Esophagus muscularis mucosa (tissue), 4 donors: ENCODE data around the gene ARID2. TPM values are rescaled to one million over a fixed set of nuclear protein-coding genes. Genes with fewer than 3 reads are reported as not detected.

Source experiments
- DNase-seq: peaks from one replicate; pipeline ENCODE4 v3.0.0-alpha.2; 2017; ENCODE audit errors: extremely low spot score
- H3K27ac ChIP-seq, 4 donors: fragments of 200-600 bp; sonication (generic); replicated peaks in 1 of 4; 1 replicate in 3 of 4; 2 replicates in 1 of 4; pipeline ENCODE4 v1.5.1; 2016 to 2019; ENCODE audit warnings: mild to moderate bottlenecking in 1 of 4
- H3K27me3 ChIP-seq, 4 donors: fragments of 200-600 bp; sonication (generic); one replicate each; pipeline versions ENCODE4 v1.5.1 to v1.6.0; 2016 to 2019
- H3K36me3 ChIP-seq, 4 donors: fragments of 200-600 bp; sonication (generic); one replicate each; pipeline ENCODE4 v1.5.1; 2016 to 2019
- H3K4me1 ChIP-seq, 4 donors: fragments of 200-600 bp; sonication (generic); one replicate each; pipeline ENCODE4 v1.5.1; 2016 to 2019
- H3K4me3 ChIP-seq, 4 donors: fragments of 200-600 bp; sonication (generic); 1 replicate in 2 of 4; 2 replicates in 2 of 4; pipeline ENCODE4 v1.5.1; 2016 to 2019; ENCODE audit warnings: mild to moderate bottlenecking in 4 of 4, moderate library complexity in 1 of 4
- H3K9me3 ChIP-seq, 4 donors: fragments of 200-600 bp; sonication (generic); 1 replicate in 3 of 4; 2 replicates in 1 of 4; pipeline ENCODE4 v1.5.1; 2016 to 2019
- EP300 ChIP-seq: sonication (generic); formaldehyde crosslinking; IDR thresholded peaks from one replicate; pipeline ENCODE4 v1.6.1; 2017; ENCODE audit warnings: antibody characterized with exemption
- POLR2A ChIP-seq: fragments of 450-650 bp; IDR thresholded peaks from one replicate; pipeline ENCODE4 v1.6.1; 2017; ENCODE audit warnings: antibody characterized with exemption, moderate library complexity, mild to moderate bottlenecking, low read depth
- POLR2AphosphoS5 ChIP-seq, 2 donors: sonication (generic); formaldehyde crosslinking; IDR thresholded peaks; one replicate each; pipeline ENCODE4 v1.6.1; 2017; ENCODE audit warnings: antibody characterized with exemption in 2 of 2
- WGBS: methylation state at CpG from one replicate; pipeline ENCODE4 v1.1.5; 2018; 5-methylcytosine and 5-hydroxymethylcytosine counted together
- intact Hi-C: fragments of 100-400 bp; cut with DNase I; formaldehyde crosslinking; loops from one replicate; pipeline ENCODE4 v1.15.1; 2023
- total RNA-seq, 4 donors: library from RNA; depleted of rRNA; stranded (reverse); fragments of >200 nt; gene quantifications; one replicate each; pipeline versions ENCODE4 v1.1.0 to v1.2.1, GENCODE V29; 2016
- TF ChIP-seq, protein P1 (sequence below), 3 experiments: fragments of 200-600 bp in 2 of 3; fragments of 450-650 bp in 1 of 3; sonication (generic) in 2 of 3; IDR thresholded peaks; one replicate each; pipeline ENCODE4 v1.5.1; 2017 to 2019; ENCODE audit warnings: antibody characterized with exemption in 3 of 3, mild to moderate bottlenecking in 2 of 3, moderate library complexity in 1 of 3

ARID2 gene
- total RNA-seq, 4 donors from 2014 or later, result 24.0 to 45.3 (median 33.0) TPM

DNA sequence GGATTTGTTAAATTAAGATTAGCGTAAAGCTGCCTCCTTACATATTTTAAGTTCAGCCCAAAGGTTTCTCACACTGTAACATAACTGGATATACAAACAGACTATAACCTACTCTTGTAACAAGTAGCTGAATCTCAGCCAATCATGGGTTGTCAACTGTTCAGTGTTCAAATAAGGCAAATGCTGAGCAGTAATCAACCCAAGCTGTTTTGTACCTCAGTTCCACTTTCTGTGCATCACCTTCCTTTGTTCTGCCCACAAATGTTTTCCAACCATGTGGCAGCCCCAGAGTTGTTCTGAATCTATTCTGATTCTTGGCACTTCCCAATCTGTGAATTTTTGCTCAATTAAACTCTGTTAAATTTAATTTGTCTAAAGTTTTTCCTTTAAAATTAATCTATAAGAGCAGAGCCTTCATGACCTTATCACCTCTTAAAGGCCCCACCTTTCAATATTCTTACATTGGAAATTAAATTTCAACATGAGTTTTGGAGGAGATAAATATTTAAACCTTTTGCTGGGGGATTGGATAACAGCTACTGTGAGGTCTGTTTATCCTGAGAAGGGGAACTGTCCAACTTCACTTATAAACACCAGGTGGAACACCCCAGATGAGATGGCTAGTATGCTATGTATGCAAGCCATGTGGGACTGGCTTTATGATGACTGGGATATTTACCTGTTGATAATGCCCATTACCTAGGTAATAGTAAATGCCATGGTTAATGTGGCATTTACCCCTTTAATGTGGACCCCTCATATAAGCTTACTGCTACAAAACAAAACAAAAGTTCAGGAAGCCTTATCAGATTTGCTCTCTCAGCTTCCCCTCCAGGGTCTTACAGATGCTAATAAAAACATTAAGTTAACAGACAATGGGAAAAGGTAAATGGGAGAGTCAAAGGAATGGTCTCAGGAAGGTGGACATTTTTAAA lies 42.2 kb upstream of the ARID2 start:
- no peaks in the 10 kb centered on the region for H3K4me1 ChIP-seq
- 96% methylated on average over 1 of the region's 1 CpG for WGBS
- H3K4me3 ChIP-seq, result no peak overlapping the region
- intact Hi-C loops, result no loop called here
- no peak overlapping the region for H3K27ac ChIP-seq
- H3K36me3 ChIP-seq, result no peaks in the 10 kb centered on the region
- TF ChIP-seq, protein P1, sequence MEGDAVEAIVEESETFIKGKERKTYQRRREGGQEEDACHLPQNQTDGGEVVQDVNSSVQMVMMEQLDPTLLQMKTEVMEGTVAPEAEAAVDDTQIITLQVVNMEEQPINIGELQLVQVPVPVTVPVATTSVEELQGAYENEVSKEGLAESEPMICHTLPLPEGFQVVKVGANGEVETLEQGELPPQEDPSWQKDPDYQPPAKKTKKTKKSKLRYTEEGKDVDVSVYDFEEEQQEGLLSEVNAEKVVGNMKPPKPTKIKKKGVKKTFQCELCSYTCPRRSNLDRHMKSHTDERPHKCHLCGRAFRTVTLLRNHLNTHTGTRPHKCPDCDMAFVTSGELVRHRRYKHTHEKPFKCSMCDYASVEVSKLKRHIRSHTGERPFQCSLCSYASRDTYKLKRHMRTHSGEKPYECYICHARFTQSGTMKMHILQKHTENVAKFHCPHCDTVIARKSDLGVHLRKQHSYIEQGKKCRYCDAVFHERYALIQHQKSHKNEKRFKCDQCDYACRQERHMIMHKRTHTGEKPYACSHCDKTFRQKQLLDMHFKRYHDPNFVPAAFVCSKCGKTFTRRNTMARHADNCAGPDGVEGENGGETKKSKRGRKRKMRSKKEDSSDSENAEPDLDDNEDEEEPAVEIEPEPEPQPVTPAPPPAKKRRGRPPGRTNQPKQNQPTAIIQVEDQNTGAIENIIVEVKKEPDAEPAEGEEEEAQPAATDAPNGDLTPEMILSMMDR (IDR thresholded peaks at IDR 0.05), result no peak
- TF ChIP-seq POLR2A, result no peak
- TF ChIP-seq EP300, result no peak
- no peak for TF ChIP-seq POLR2AphosphoS5 (IDR thresholded peaks at IDR 0.05)
- no peaks in the 10 kb centered on the region for H3K27me3 ChIP-seq
- DNase-seq, result no peak
- H3K9me3 ChIP-seq, result no peaks in the 10 kb centered on the region

DNA sequence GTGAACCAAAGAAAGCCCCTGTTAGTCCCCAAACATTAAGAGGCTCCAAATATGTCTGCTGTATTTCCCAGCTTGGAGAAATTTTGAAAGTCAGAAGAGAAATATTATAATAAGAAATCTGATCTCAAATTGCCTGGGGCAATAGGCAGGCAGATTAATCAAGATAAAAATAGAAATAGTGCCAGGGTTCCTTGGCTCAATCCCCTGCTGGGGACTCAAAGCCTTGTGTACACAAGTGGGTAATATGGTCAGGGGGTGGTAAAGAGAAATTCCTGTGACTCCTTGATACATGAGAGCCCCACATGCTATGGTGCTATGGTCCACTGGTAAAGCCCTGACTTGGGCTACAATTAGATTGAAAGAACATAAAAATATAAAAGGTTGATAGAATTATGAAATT lies 41.3 kb upstream of the ARID2 start:
- TF ChIP-seq, protein P1 (IDR thresholded peaks at IDR 0.05), result no peak
- no peak for TF ChIP-seq POLR2A
- TF ChIP-seq POLR2AphosphoS5 (IDR thresholded peaks at IDR 0.05), result no peak
- no peak for TF ChIP-seq EP300
- no peak for DNase-seq
- H3K4me1 ChIP-seq, result no peaks in the 10 kb centered on the region

DNA sequence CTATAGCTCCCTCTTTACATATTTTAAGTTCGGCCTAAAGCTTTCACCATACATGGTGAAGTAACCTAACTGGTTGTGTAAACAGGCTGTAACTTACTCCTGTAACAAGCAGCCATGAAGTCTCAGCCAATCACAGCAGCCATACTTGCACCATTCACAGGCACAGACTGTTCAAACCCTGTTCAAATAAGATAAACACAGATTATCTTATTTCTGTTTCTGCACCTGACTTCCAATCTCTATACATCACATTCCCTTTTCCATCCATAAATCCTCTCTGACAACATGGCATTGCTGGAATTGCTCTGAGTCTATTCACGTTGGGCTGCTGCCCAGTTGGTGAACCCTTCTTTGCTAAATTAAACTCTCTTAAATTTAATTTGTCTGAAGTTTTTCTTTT lies 34.5 kb upstream of the ARID2 start:
- no peak overlapping the region for H3K4me3 ChIP-seq
- DNase-seq, result no peak
- TF ChIP-seq POLR2AphosphoS5 (IDR thresholded peaks at IDR 0.05) (no peak), EP300 (no peak), POLR2A (no peak)
- TF ChIP-seq, protein P1 (IDR thresholded peaks at IDR 0.05), result no peak
- no peaks in the 10 kb centered on the region for H3K4me1 ChIP-seq
- intact Hi-C loops, result no loop called here
- WGBS, result 53% methylated on average over 2 of the region's 2 CpGs
- H3K27ac ChIP-seq, result no peak overlapping the region
- H3K27me3 ChIP-seq, result no peaks in the 10 kb centered on the region
- H3K9me3 ChIP-seq, result no peaks in the 10 kb centered on the region
- no peaks in the 10 kb centered on the region for H3K36me3 ChIP-seq

More for the DNA sequence above, 41.3 kb upstream of the ARID2 start:
- H3K4me3 ChIP-seq, result no peak overlapping the region
- no peak overlapping the region for H3K27ac ChIP-seq
- intact Hi-C loops, result no loop called here
- no peaks in the 10 kb centered on the region for H3K9me3 ChIP-seq
- H3K36me3 ChIP-seq, result no peaks in the 10 kb centered on the region
- H3K27me3 ChIP-seq, result no peaks in the 10 kb centered on the region

DNA sequence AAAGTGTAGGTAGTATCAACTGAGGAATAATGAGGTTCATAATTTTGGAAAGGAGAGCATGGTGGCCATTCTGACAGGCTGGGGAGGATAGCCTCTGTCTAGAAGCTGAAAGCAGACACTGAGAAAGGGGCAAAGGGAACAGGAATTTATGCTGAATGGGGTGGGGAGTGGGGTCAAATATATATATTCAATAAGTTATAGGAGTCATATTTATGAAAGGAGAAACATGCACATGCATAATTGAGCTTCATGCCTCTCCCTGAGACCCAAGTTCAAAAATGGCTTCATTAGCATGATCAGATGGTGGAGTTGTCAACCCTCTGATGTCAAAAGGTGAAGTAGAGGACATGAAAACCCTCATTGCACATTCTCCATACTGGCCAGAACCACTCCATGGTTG lies 33.9 kb upstream of the ARID2 start:
- no peaks in the 10 kb centered on the region for H3K27me3 ChIP-seq
- no peaks in the 10 kb centered on the region for H3K36me3 ChIP-seq
- no peaks in the 10 kb centered on the region for H3K9me3 ChIP-seq
- H3K4me1 ChIP-seq, result no peaks in the 10 kb centered on the region
- DNase-seq, result no peak
- H3K27ac ChIP-seq, result no peak overlapping the region
- TF ChIP-seq EP300 (no peak), POLR2A (no peak), POLR2AphosphoS5 (IDR thresholded peaks at IDR 0.05) (no peak)
- TF ChIP-seq, protein P1 (IDR thresholded peaks at IDR 0.05), result no peak
- intact Hi-C loops, result no loop called here
- no peak overlapping the region for H3K4me3 ChIP-seq
